Activated naive CD8-positive, alpha-beta T cell treated with anti-CD3 and anti-CD28 coated beads for 36 hours (primary cell): ENCODE results near the gene INSYN2A. TPM values are rescaled to one million over a fixed set of nuclear protein-coding genes. Genes with fewer than 3 reads are reported as not detected.

Experiments used
- DNase-seq: peaks from one replicate; pipeline ENCODE4 v3.0.0; 2021
- H3K27ac Mint-ChIP-seq: one replicate; pipeline ENCODE4 v1.8.0; 2022; ENCODE audit warnings: mild to moderate bottlenecking, moderate library complexity, mixed read lengths
- H3K27me3 Mint-ChIP-seq: one replicate; pipeline ENCODE4 v1.8.0; 2022; ENCODE audit warnings: mild to moderate bottlenecking, mixed read lengths
- H3K36me3 Mint-ChIP-seq: one replicate; pipeline ENCODE4 v1.8.0; 2021; ENCODE audit warnings: mild to moderate bottlenecking, mixed read lengths
- H3K4me1 Mint-ChIP-seq: one replicate; pipeline ENCODE4 v1.8.0; 2021; ENCODE audit warnings: mixed read lengths
- H3K4me3 Mint-ChIP-seq: one replicate; pipeline ENCODE4 v1.8.0; 2022; ENCODE audit warnings: mild to moderate bottlenecking, moderate library complexity, mixed read lengths
- H3K9me3 Mint-ChIP-seq: one replicate; pipeline ENCODE4 v1.8.0; 2022; ENCODE audit warnings: mixed read lengths
- total RNA-seq, 2 experiments: library from RNA; stranded (reverse); gene quantifications; one replicate each; pipeline ENCODE4 v1.2.3, GENCODE V29; 2021

The INSYN2A gene
- total RNA-seq, 2 experiments from 2014 or later, result not detected

DNA sequence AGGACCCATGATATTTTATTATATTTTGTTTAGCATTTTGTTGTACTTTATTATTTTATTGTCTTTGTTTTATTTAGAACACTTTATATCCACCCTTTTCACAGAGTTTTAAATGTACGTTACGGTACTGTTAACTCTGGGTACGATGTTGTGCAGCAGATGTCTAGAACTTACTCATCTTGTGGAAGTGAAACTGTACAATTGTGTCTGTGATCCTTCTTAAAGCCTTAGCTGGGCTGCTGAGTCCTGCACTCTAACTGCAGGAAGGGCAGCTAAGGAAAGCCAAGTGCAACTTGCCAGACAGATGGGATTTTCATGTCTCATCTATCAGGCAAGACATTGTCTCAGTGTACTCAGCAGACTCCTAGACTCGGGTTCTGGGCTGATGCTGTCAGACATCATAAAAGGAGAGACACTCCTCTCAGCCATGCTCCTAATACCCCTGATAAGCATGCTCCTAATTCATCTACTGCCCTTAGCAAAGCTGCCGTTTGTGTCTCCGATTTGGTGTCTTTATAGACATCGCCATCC is 14.6 kb upstream of the INSYN2A start:
- no peaks in the 10 kb centered on the region for H3K9me3 Mint-ChIP-seq
- no peaks in the 10 kb centered on the region for H3K36me3 Mint-ChIP-seq
- H3K27me3 Mint-ChIP-seq, result no peaks in the 10 kb centered on the region
- no peak overlapping the region for H3K27ac Mint-ChIP-seq
- no peaks in the 10 kb centered on the region for H3K4me1 Mint-ChIP-seq
- no peak for DNase-seq
- no peak overlapping the region for H3K4me3 Mint-ChIP-seq

DNA sequence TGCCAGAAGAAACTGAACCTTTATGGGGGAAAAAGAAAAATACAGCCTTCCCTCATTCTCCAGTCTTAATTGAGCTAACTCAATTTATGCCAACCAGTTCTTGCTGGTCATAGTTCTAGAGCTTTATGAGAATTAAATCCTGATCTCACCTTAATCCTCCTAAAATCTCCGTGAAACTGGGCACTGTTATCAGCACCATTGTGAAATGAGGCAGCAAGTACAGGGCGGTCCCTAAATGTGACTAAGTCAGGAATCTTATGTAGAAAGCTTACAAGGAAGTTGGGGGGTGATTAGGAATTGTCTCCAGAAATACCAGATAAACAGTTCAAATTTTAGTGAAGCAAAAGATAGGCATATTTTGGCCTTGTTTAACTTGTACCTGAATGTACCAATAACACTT is 10.7 kb upstream of the INSYN2A start:
- Mint-ChIP-seq H3K4me1 (no peaks in the 10 kb centered on the region), H3K36me3 (no peaks in the 10 kb centered on the region), H3K27me3 (no peaks in the 10 kb centered on the region), H3K9me3 (no peaks in the 10 kb centered on the region), H3K27ac (no peak overlapping the region), H3K4me3 (no peak overlapping the region)
- no peak for DNase-seq

DNA sequence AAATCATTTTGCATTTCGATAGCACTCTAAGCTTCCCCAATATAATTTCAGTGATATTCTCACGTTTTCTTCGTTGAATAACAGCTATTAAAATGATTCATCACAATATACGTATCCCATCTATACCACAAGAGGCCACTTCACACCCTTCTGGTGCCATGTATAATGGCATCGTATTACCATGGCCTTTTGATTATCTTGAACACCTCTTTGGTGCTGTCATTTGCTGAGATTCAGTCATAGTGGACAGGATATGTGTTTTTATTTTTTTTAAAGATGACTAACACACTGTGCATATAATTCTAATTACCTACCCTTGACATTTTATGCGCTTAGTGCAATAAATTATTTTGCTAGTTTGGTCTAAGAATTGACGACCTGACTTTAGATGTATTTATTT is 6.7 kb upstream of the INSYN2A start:
- H3K36me3 Mint-ChIP-seq, result no peaks in the 10 kb centered on the region
- no peaks in the 10 kb centered on the region for H3K9me3 Mint-ChIP-seq
- peaks cover 3% of the 10 kb centered on the region for H3K27me3 Mint-ChIP-seq
- H3K4me1 Mint-ChIP-seq, result no peaks in the 10 kb centered on the region
- DNase-seq, result no peak
- H3K27ac Mint-ChIP-seq, result no peak overlapping the region
- no peak overlapping the region for H3K4me3 Mint-ChIP-seq

DNA sequence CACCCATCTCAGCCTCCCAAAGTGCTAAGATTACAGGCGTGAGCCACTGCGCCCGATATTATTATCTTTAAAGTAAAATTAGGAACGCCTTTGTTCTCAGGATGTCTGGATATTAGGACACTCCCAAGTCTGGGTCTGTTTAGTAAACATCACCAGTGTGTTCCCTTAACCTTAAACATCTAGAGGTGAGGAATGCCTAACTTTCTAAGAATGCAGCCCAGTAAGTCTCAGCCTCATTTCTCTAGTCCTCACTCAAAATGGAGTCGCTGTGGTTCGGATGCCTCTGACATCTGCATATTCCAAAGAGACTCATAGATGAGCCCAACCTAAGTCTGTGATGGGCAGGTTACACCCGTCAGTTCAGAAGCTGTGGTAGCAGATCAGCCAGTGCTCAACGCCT is 4.3 kb upstream of the INSYN2A start:
- Mint-ChIP-seq H3K27ac (no peak overlapping the region), H3K9me3 (no peaks in the 10 kb centered on the region), H3K4me1 (peaks cover 2% of the 10 kb centered on the region), H3K4me3 (no peak overlapping the region), H3K36me3 (no peaks in the 10 kb centered on the region), H3K27me3 (peaks cover 18% of the 10 kb centered on the region)
- DNase-seq, result no peak

DNA sequence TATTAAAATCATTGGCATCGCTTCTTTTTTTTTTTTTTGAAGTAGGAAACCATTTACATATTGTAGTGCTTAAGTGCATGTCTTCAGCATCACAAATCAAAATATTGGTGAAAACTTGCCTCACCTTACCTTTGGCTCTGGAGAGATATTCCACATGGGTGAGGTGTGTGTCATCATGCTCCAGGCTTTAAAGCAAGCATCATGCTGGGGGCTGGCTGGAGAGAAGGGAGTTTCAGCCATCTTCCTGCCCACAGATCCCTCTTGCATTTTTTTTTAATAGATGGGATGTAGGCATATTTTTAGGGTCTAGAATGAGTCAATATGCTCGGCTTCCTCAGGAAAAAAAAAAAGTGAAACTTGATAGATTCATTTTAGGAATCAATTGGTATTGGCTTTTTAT is 2.3 kb upstream of the INSYN2A start:
- no peak for DNase-seq
- H3K27me3 Mint-ChIP-seq, result peaks cover 30% of the 10 kb centered on the region
- peaks cover 2% of the 10 kb centered on the region for H3K4me1 Mint-ChIP-seq
- H3K27ac Mint-ChIP-seq, result no peak overlapping the region
- no peaks in the 10 kb centered on the region for H3K9me3 Mint-ChIP-seq
- H3K36me3 Mint-ChIP-seq, result no peaks in the 10 kb centered on the region
- H3K4me3 Mint-ChIP-seq, result no peak overlapping the region

DNA sequence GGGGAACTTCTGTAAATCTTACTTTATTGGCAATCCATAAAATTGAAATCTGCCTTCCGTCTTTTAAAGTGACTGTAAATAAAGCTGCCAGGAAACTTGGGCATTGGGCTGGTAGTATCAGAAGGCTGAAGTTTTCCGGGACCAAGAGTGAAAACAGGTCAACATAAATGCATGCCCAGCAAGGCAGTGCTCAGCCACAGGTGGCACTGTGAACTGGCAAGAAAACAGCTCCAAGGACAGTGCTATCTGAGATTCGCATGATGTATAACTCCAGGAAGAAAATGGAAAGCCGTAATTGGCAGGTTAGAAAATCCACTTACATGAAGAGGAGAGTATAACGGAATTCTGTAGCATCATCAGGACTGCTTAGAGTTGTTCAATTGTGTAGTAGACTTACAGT is 1.9 kb upstream of the INSYN2A start:
- Mint-ChIP-seq H3K4me1 (peaks cover 2% of the 10 kb centered on the region), H3K36me3 (no peaks in the 10 kb centered on the region), H3K9me3 (no peaks in the 10 kb centered on the region), H3K4me3 (no peak overlapping the region), H3K27me3 (peaks cover 34% of the 10 kb centered on the region), H3K27ac (no peak overlapping the region)
- DNase-seq, result no peak

DNA sequence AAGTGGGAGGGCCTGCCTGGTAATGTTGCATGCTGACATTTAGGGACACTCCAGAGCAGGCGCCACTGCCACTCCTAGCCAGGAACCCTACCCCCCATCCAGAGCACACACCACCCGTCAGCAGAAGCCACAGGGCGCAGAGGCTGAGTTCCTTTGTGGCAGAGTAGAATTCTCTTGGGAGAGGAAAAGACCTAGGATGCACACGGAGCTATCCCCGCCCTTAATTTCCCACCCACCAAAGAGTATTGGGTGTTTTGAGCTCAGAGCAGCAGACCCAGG is 702 bp upstream of the INSYN2A start:
- Mint-ChIP-seq H3K4me3 (no peak overlapping the region), H3K27me3 (peaks cover 39% of the 10 kb centered on the region), H3K9me3 (no peaks in the 10 kb centered on the region), H3K27ac (no peak overlapping the region), H3K4me1 (peaks cover 2% of the 10 kb centered on the region), H3K36me3 (no peaks in the 10 kb centered on the region)
- DNase-seq, result no peak

DNA sequence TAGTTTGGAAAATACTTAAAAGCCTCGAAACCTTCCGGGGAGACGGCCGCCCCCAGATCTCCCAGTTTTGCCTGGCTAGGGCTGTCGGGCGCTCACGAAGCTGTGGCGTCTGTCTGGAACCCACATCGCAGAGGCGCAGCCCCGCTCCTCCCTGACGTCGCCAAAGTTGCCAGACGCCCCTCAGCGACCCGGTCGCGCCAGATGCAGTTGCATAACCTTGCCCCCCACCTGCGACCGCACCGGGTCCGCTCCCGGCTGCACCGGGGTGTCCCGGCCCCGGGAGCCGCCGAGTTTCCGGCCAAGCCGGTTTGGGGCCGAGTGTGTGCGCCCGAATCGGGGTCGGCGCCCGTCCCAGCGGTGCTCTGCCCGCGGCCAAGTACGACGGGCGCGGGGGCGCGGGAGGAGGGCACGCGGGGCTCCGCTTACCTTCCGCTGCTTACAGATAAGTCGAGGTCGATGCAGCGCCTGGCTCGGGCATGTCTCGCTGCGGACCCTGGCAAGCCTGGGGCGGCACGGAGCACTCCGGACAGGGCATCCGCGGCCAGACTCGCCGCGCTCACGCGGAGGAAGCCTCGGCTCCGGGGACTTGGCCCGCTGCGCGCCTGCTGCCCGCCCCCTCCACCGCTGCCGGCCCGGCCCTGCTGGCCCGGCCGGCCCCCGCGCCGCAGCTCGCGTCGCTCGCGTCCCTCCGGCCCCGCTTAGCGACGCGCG is 665 bp downstream of the INSYN2A start:
- Mint-ChIP-seq H3K36me3 (no peaks in the 10 kb centered on the region), H3K9me3 (no peaks in the 10 kb centered on the region), H3K27ac (no peak overlapping the region), H3K4me1 (peaks cover 2% of the 10 kb centered on the region), H3K4me3 (no peak overlapping the region), H3K27me3 (peaks cover 39% of the 10 kb centered on the region)
- no peak for DNase-seq

DNA sequence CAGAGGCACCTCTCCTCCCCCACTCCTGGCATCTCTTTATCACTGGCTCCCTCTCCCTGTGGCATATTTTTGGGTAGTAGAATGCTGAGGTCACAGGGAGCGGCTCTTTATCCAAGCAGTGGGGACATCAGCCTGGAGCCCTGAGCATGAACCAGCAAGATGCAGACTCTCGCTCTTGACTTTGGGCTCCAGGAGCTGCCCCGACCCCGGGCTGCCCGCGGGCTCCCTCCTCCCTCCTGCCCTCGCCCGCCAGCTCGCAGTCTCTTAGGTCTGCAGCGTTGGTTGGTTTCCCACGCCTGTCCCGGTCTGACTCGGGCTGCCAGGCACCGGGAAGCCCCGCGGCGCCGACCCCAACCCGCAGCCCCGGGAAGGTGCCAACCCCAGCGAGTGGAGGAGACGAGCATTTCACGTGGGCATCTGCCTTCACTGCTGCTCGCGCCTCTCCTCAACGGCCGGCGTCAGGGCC is 1.3 kb downstream of the INSYN2A start:
- peaks cover 39% of the 10 kb centered on the region for H3K27me3 Mint-ChIP-seq
- H3K36me3 Mint-ChIP-seq, result no peaks in the 10 kb centered on the region
- H3K27ac Mint-ChIP-seq, result no peak overlapping the region
- H3K4me3 Mint-ChIP-seq, result no peak overlapping the region
- DNase-seq, result no peak
- H3K9me3 Mint-ChIP-seq, result no peaks in the 10 kb centered on the region
- peaks cover 2% of the 10 kb centered on the region for H3K4me1 Mint-ChIP-seq

DNA sequence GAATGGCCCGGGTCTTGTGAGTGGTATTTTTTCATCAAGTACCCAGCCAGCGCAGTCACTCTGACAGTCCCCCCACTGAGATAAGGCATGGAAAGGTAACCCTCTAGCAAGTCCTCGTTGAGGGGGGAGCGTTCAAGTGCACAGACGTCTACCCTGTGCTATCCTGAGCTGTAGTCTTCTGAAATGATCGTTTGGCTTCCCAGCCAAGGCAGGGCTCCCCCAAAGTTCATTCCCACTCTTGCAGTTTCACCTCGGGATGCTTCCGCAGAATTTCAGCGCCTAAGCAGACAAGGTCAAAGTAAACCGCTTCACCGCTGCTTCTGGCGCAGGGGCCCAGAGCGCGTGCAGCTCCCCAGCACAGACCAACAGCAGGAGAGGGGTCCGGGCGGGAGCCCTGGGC is 1.8 kb downstream of the INSYN2A start:
- H3K9me3 Mint-ChIP-seq, result no peaks in the 10 kb centered on the region
- H3K27ac Mint-ChIP-seq, result no peak overlapping the region
- H3K27me3 Mint-ChIP-seq, result peaks cover 39% of the 10 kb centered on the region
- DNase-seq, result no peak
- H3K4me1 Mint-ChIP-seq, result peaks cover 2% of the 10 kb centered on the region
- no peaks in the 10 kb centered on the region for H3K36me3 Mint-ChIP-seq
- no peak overlapping the region for H3K4me3 Mint-ChIP-seq

DNA sequence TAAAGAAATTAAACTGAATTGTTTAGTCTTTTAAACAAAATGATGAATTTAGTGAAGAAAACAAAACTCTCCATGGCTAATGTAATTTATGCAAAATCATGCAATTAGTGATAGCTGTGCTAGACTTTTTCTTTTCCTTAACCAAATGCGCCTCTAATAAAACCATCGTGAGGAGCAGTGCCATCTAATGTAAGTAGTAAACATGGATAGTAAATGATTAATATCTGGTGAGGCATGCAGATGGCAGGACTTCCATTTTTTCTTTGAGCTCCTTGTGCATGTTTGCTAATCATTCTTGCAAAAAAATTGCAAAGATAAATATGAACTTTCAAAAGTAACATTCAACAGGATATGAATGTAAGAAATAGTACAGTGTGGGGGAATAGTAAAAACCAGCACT is 2.3 kb downstream of the INSYN2A start:
- H3K27ac Mint-ChIP-seq, result no peak overlapping the region
- no peaks in the 10 kb centered on the region for H3K36me3 Mint-ChIP-seq
- DNase-seq, result no peak
- no peak overlapping the region for H3K4me3 Mint-ChIP-seq
- no peaks in the 10 kb centered on the region for H3K9me3 Mint-ChIP-seq
- H3K4me1 Mint-ChIP-seq, result peaks cover 2% of the 10 kb centered on the region
- H3K27me3 Mint-ChIP-seq, result peaks cover 39% of the 10 kb centered on the region

DNA sequence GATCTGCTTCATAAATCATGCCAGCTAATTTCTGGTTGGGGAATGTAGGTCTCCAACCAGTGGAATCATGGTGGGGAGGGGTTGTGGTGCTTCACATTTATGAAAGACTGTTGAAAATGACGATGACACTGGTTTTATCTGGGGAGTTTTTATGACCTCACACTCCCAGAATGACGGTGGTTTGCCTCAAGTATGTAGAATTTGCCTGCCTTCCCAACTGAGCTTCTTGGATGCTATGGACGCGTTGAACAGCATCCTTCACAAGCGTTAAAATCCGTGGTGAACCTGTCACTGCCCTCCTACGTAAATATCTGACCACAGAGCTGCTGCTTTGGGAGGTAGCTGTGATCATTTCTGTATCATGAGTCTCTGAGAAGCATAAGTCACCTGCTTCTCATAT is 3.3 kb downstream of the INSYN2A start:
- Mint-ChIP-seq H3K4me1 (peaks cover 2% of the 10 kb centered on the region), H3K4me3 (no peak overlapping the region), H3K36me3 (no peaks in the 10 kb centered on the region), H3K9me3 (no peaks in the 10 kb centered on the region), H3K27me3 (peaks cover 36% of the 10 kb centered on the region), H3K27ac (no peak overlapping the region)
- no peak for DNase-seq

DNA sequence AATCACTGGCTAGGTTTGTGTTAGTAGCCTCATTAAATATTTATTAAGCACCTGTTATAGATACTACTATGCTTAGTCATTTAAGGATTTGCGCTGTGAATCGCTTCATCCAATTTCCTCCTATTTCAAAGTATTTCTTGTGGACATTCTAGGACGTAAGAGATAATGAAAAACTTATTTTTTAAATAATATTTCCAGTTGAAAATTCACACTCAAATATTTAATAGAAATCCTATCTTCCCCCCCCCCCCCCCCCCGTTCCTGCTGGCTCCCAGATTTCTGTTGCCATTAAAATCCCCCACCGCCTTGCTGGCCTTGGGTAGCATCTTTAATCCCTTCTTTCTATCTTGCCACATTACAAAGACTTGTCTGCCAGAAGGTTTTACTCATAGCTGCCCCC is 6.0 kb downstream of the INSYN2A start:
- Mint-ChIP-seq H3K27me3 (peaks cover 21% of the 10 kb centered on the region), H3K9me3 (no peaks in the 10 kb centered on the region), H3K4me3 (no peak overlapping the region), H3K36me3 (no peaks in the 10 kb centered on the region), H3K27ac (no peak overlapping the region), H3K4me1 (no peaks in the 10 kb centered on the region)
- DNase-seq, result no peak

DNA sequence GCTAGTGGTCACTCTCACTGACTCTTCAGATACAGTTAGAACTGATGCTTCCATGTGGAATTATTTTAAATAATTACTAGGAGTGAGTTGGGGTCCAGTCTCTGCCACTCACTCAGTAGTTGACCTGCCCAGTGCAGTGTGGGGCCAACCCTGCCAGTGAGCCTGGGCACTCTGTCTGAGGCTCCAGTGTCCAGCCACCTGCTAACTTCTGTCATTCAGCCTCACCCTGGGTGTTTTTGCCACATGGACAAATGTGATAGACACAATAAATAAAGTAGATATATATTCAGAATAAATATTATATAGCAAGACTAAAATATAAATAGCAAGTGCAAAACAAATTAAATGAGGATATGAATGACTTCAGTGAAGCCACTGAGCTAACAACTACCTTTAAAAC is 7.2 kb downstream of the INSYN2A start:
- Mint-ChIP-seq H3K36me3 (no peaks in the 10 kb centered on the region), H3K4me3 (no peak overlapping the region), H3K27ac (no peak overlapping the region)

DNA sequence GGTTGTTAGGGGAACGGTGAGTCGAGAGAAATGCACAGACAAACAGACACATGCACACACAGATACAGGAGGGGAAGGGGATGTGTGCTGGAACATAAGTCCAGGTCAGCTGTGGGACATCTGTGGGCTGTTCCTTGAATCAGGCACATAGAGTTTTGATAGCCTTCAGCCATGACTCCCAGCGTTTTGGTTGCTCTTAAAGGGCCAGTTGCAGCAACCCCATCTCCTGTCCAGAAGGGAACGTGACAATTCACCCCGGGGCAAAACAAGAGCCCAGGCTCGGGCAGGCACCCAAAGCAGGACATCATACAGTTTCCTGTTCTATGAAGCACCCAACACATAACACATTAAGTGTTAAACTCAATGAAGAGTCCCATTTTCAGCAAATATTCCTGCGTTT is 9.6 kb downstream of the INSYN2A start:
- no peak for DNase-seq
- Mint-ChIP-seq H3K27ac (no peak overlapping the region), H3K9me3 (no peaks in the 10 kb centered on the region), H3K4me3 (no peak overlapping the region), H3K36me3 (no peaks in the 10 kb centered on the region), H3K4me1 (no peaks in the 10 kb centered on the region), H3K27me3 (no peaks in the 10 kb centered on the region)

More for the DNA sequence above, 7.2 kb downstream of the INSYN2A start:
- no peak for DNase-seq
- Mint-ChIP-seq H3K27me3 (peaks cover 13% of the 10 kb centered on the region), H3K4me1 (no peaks in the 10 kb centered on the region), H3K9me3 (no peaks in the 10 kb centered on the region)

DNA sequence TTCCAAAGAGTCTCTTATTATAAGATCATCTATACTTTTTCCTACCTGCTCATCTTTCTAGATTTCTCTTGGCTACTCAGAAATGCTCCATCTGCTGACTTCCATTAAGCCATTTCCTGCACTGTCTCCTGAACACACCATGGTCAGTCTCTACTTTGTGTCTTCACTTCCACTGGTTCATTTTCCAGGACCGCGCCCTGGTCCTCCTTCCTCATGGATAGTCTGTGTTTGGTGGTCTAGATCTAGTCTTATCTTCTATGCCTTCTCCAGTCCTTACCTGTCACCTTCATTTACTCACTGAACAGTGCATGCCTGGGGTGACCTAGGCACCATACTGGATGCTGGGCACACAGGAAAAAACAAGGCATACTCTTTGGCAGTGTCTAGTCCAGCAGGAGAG is 11.8 kb downstream of the INSYN2A start:
- Mint-ChIP-seq H3K36me3 (no peaks in the 10 kb centered on the region), H3K9me3 (no peaks in the 10 kb centered on the region), H3K27ac (no peak overlapping the region), H3K4me3 (no peak overlapping the region), H3K4me1 (no peaks in the 10 kb centered on the region), H3K27me3 (no peaks in the 10 kb centered on the region)
- no peak for DNase-seq
